H1 (cell line): ENCODE results near the gene FASLG. TPM values are rescaled to one million over a fixed set of nuclear protein-coding genes. Genes with fewer than 3 reads are reported as not detected.

Experiments used
- CEBPB ChIP-seq: IDR thresholded peaks from 2 replicates; pipeline ENCODE4 v1.6.1; 2012; ENCODE audit warnings: low read depth, low read length
- EZH2 ChIP-seq: fragments of 200-600 bp; sonication (generic); IDR thresholded peaks from 2 replicates; pipeline ENCODE4 v1.7.1; 2012; ENCODE audit warnings: low read depth, mild to moderate bottlenecking, moderate library complexity, low read length, inconsistent platforms; ENCODE audit not compliant: severe bottlenecking
- MAFK ChIP-seq: IDR thresholded peaks from 2 replicates; pipeline ENCODE4 v1.6.1; 2012; ENCODE audit warnings: low read depth, mild to moderate bottlenecking, improper control_type of control experiment, low read length
- polyA plus RNA-seq, 7 experiments: library from polyadenylated mRNA; depleted of rRNA in 3 of 7; stranded (reverse) in 5 of 7; unstranded in 2 of 7; fragments of >200 nt in 5 of 7; fragments of 200-250 nt in 2 of 7; gene quantifications; 1 replicate in 5 of 7; 2 replicates in 1 of 7; 4 replicates in 1 of 7; pipeline versions ENCODE4 v1.2.1 to v1.2.3, GENCODE V29; 2011 to 2013; ENCODE audit warnings: missing spikeins in 2 of 7, mixed read lengths in 2 of 7
- total RNA-seq: library from RNA; stranded (reverse); fragmentation: NEBNext Ultra II Directional; extraction: Animal tissue kit (Norgen Biotek cat#: 25700); gene quantifications from 2 replicates; pipeline ENCODE4 v1.2.1, GENCODE V29; 2021

Gene FASLG
- total and polyA plus RNA-seq, 2 of the 8 experiments (the other 6 are each of a cell fraction or from before 2014, with no cell fraction given), result not detected

- no peak for TF ChIP-seq MAFK
- no peak for TF ChIP-seq EZH2
- no peak for TF ChIP-seq CEBPB
Measured at GRCh38 chr1:172650474-172651193, 8.3 kb upstream of the FASLG start (continued).
